HEK293 (cell line): ENCODE data around the gene LMTK3.

ENCODE experiments used
- CTCF ChIA-PET: fragments of 350-600 bp; formaldehyde crosslinking; extraction: SDS; loops from one replicate; lab custom pipeline; 2021; ENCODE audit warnings: antibody characterized with exemption; lab: Yijun Ruan, JAX
- POLR2A ChIA-PET: fragments of 300-600 bp; formaldehyde crosslinking; extraction: SDS; loops from one replicate; lab custom pipeline; 2020; ENCODE audit warnings: antibody characterized with exemption, inconsistent platforms; lab: Yijun Ruan, JAX
- H3K27ac ChIP-seq: fragments of 200-500 bp; sonication (Bioruptor generic); 2 replicates; pipeline ENCODE4 v1.5.1; 2014; ENCODE audit warnings: low read depth, low read length, control low read depth, inconsistent platforms; ENCODE audit errors: extremely low read depth
- H3K36me3 ChIP-seq, 2 experiments: fragments of 200-500 bp in 1 of 2; sonication (Bioruptor generic) in 1 of 2; 1 replicate in 1 of 2; 2 replicates in 1 of 2; pipeline ENCODE4 v1.5.1; 2014 to 2017; ENCODE audit warnings: inconsistent platforms in 2 of 2, low read length in 2 of 2; ENCODE audit not compliant: control insufficient read depth in 2 of 2, insufficient read depth in 1 of 2
- H3K4me1 ChIP-seq: fragments of 200-500 bp; sonication (Bioruptor generic); 2 replicates; pipeline ENCODE4 v1.5.1; 2014; ENCODE audit warnings: mild to moderate bottlenecking, low read length, inconsistent platforms; ENCODE audit not compliant: control insufficient read depth, insufficient read depth
- H3K4me3 ChIP-seq: 2 replicates; pipeline ENCODE4 v1.5.1; 2011; ENCODE audit warnings: low read depth, mild to moderate bottlenecking, control low read depth, low read length, moderate library complexity
- H3K9me3 ChIP-seq: fragments of 200-500 bp; sonication (Bioruptor generic); 2 replicates; pipeline ENCODE4 v1.5.1; 2014; ENCODE audit warnings: low read depth, low read length, inconsistent platforms; ENCODE audit not compliant: control insufficient read depth, insufficient read depth
- GFI1B ChIP-seq: fragments of 450-650 bp; formaldehyde crosslinking; IDR thresholded peaks from 2 replicates; pipeline ENCODE4 v1.5.1; 2016; ENCODE audit warnings: missing biosample characterization, missing genetic modification characterization
- GLI2 ChIP-seq: fragments of 450-650 bp; formaldehyde crosslinking; IDR thresholded peaks from 2 replicates; pipeline ENCODE4; 2017; ENCODE audit warnings: missing biosample characterization, missing genetic modification characterization, low read depth, borderline replicate concordance
- GLI4 ChIP-seq: fragments of 450-650 bp; formaldehyde crosslinking; IDR thresholded peaks from 2 replicates; pipeline ENCODE4 v1.5.1; 2016; ENCODE audit warnings: missing biosample characterization, missing genetic modification characterization
- GLIS2 ChIP-seq: fragments of 450-650 bp; formaldehyde crosslinking; IDR thresholded peaks from 2 replicates; pipeline ENCODE4 v1.5.1; 2016; ENCODE audit warnings: missing biosample characterization, missing genetic modification characterization
- KLF1 ChIP-seq: fragments of 450-650 bp; formaldehyde crosslinking; IDR thresholded peaks from 2 replicates; pipeline ENCODE4 v1.5.1; 2016; ENCODE audit warnings: missing biosample characterization, missing genetic modification characterization
- KLF10 ChIP-seq: fragments of 450-650 bp; IDR thresholded peaks from 2 replicates; pipeline ENCODE4 v1.5.1; 2018; ENCODE audit warnings: missing biosample characterization, mild to moderate bottlenecking, missing genetic modification characterization
- KLF8 ChIP-seq: fragments of 450-650 bp; formaldehyde crosslinking; IDR thresholded peaks from 2 replicates; pipeline ENCODE4 v1.5.1; 2016; ENCODE audit warnings: missing biosample characterization, missing genetic modification characterization
- MZF1 ChIP-seq: fragments of 450-650 bp; formaldehyde crosslinking; IDR thresholded peaks from 2 replicates; pipeline ENCODE4 v1.5.1; 2017; ENCODE audit warnings: missing biosample characterization, missing genetic modification characterization, borderline replicate concordance
- REPIN1 ChIP-seq: fragments of 450-650 bp; formaldehyde crosslinking; IDR thresholded peaks from 2 replicates; pipeline ENCODE4 v1.5.1; 2017; ENCODE audit warnings: missing biosample characterization, missing genetic modification characterization, low read depth
- SP2 ChIP-seq: fragments of 450-650 bp; formaldehyde crosslinking; IDR thresholded peaks from 2 replicates; pipeline ENCODE4 v1.5.1; 2016; ENCODE audit warnings: missing biosample characterization, missing genetic modification characterization
- YY1 ChIP-seq: fragments of 450-650 bp; formaldehyde crosslinking; IDR thresholded peaks from 2 replicates; pipeline ENCODE4 v1.5.1; 2018; ENCODE audit warnings: missing biosample characterization, missing genetic modification characterization
- ZBTB20 ChIP-seq: fragments of 450-650 bp; formaldehyde crosslinking; IDR thresholded peaks from 2 replicates; pipeline ENCODE4 v1.5.1; 2016; ENCODE audit warnings: missing biosample characterization, missing genetic modification characterization
- ZBTB21 ChIP-seq: fragments of 450-650 bp; formaldehyde crosslinking; IDR thresholded peaks from 2 replicates; pipeline ENCODE4 v1.5.1; 2017; ENCODE audit warnings: missing biosample characterization, missing genetic modification characterization
- ZBTB44 ChIP-seq: fragments of 450-650 bp; IDR thresholded peaks from 2 replicates; pipeline ENCODE4 v1.5.1; 2018; ENCODE audit warnings: missing biosample characterization, mild to moderate bottlenecking, missing genetic modification characterization
- ZBTB7A ChIP-seq: fragments of 450-650 bp; formaldehyde crosslinking; IDR thresholded peaks from 2 replicates; pipeline ENCODE4 v1.5.1; 2016; ENCODE audit warnings: low read depth, missing biosample characterization, missing genetic modification characterization
- ZNF10 ChIP-seq: fragments of 450-650 bp; formaldehyde crosslinking; IDR thresholded peaks from 2 replicates; pipeline ENCODE4 v1.5.1; 2017; ENCODE audit warnings: missing biosample characterization, missing genetic modification characterization
- ZNF132 ChIP-seq: fragments of 450-650 bp; formaldehyde crosslinking; IDR thresholded peaks from 2 replicates; pipeline ENCODE4 v1.5.1; 2017; ENCODE audit warnings: missing biosample characterization, missing genetic modification characterization, borderline replicate concordance
- ZNF19 ChIP-seq: fragments of 450-650 bp; formaldehyde crosslinking; IDR thresholded peaks from 2 replicates; pipeline ENCODE4; 2016; ENCODE audit warnings: missing biosample characterization, missing genetic modification characterization, low read depth
- ZNF366 ChIP-seq: fragments of 450-650 bp; formaldehyde crosslinking; conservative IDR thresholded peaks from 2 replicates; pipeline ENCODE4 v1.5.1; 2016; ENCODE audit warnings: missing biosample characterization, missing genetic modification characterization
- ZNF416 ChIP-seq: fragments of 450-650 bp; formaldehyde crosslinking; IDR thresholded peaks from 2 replicates; pipeline ENCODE4 v1.5.1; 2016; ENCODE audit warnings: missing biosample characterization, missing genetic modification characterization
- ZNF449 ChIP-seq: fragments of 450-650 bp; formaldehyde crosslinking; IDR thresholded peaks from 2 replicates; pipeline ENCODE4 v1.5.1; 2017; ENCODE audit warnings: missing biosample characterization, mild to moderate bottlenecking, missing genetic modification characterization, moderate library complexity
- ZNF529 ChIP-seq: fragments of 450-650 bp; formaldehyde crosslinking; IDR thresholded peaks from 2 replicates; pipeline ENCODE4 v1.5.1; 2017; ENCODE audit warnings: missing genetic modification characterization, missing biosample characterization; ENCODE audit not compliant: insufficient replicate concordance
- ZNF548 ChIP-seq: fragments of 450-650 bp; formaldehyde crosslinking; IDR thresholded peaks from 2 replicates; pipeline ENCODE4 v1.5.1; 2016; ENCODE audit warnings: missing biosample characterization, missing genetic modification characterization
- ZNF639 ChIP-seq: fragments of 450-650 bp; formaldehyde crosslinking; IDR thresholded peaks from 2 replicates; pipeline ENCODE4 v1.5.1; 2016; ENCODE audit warnings: missing biosample characterization, missing genetic modification characterization
- ZNF660 ChIP-seq: fragments of 450-650 bp; IDR thresholded peaks from 2 replicates; pipeline ENCODE4 v1.5.1; 2018; ENCODE audit warnings: missing biosample characterization, mild to moderate bottlenecking, missing genetic modification characterization
- ZNF670 ChIP-seq: fragments of 450-650 bp; formaldehyde crosslinking; IDR thresholded peaks from 2 replicates; pipeline ENCODE4 v1.5.1; 2016; ENCODE audit warnings: missing biosample characterization, missing genetic modification characterization, low read depth
- ZNF704 ChIP-seq: fragments of 450-650 bp; formaldehyde crosslinking; IDR thresholded peaks from 2 replicates; pipeline ENCODE4 v1.5.1; 2016; ENCODE audit warnings: missing biosample characterization, missing genetic modification characterization
- ZNF776 ChIP-seq: fragments of 450-650 bp; formaldehyde crosslinking; IDR thresholded peaks from 2 replicates; pipeline ENCODE4 v1.5.0; 2017; ENCODE audit warnings: missing biosample characterization, missing genetic modification characterization, borderline replicate concordance

Gene LMTK3

GRCh38 chr19:48491793-48492123 lies 19.9 kb downstream of the LMTK3 start:
- H3K27ac ChIP-seq = no peak overlapping the region
- H3K36me3 ChIP-seq = no peaks in the 10 kb centered on the region
- H3K4me3 ChIP-seq = no peak overlapping the region
- CTCF ChIA-PET = interaction anchor here (11.2 kb wide), 1 partner anchor 95 kb away, joined by 170 read pairs; no protein-coding TSS in a partner anchor
- peaks cover 6% of the 10 kb centered on the region for H3K4me1 ChIP-seq
- H3K9me3 ChIP-seq = no peaks in the 10 kb centered on the region
- POLR2A ChIA-PET = interaction anchor here (0.6 kb wide), 1 partner anchor 171 kb away, joined by 3 read pairs; no protein-coding TSS in a partner anchor
- TF ChIP-seq ZNF416 (tag by site-specific recombination) = no peak
- no peak for TF ChIP-seq ZNF704
- TF ChIP-seq YY1 (tag by site-specific recombination) = no peak
- TF ChIP-seq KLF8 (tag by site-specific recombination) = 0 out of 2 replicates have a peak, but pooled peaks have one; percentile 12
- TF ChIP-seq ZNF776 (tag by site-specific recombination) = no peak
- TF ChIP-seq ZNF670 (tag by site-specific recombination) = no peak
- TF ChIP-seq REPIN1 (tag by site-specific recombination) = no peak
- TF ChIP-seq SP2 (tag by site-specific recombination) = peak; percentile 45
- no peak for TF ChIP-seq ZNF660 (tag by site-specific recombination)
- TF ChIP-seq ZBTB44 = no peak
- peak; percentile 18; the same call in 1 of the 2 replicates for TF ChIP-seq KLF1 (tag by site-specific recombination)

- Histone ChIP-seq H3K4me1 (peaks cover 6% of the 10 kb centered on the region), H3K9me3 (no peaks in the 10 kb centered on the region), H3K4me3 (peak overlapping the region; percentile 11; the same call in 1 of the 2 replicates), H3K36me3 (no peaks in the 10 kb centered on the region), H3K27ac (no peak overlapping the region)
- ChIA-PET POLR2A (interaction anchor here (0.6 to 1.9 kb wide), 3 partner anchors 93 to 170 kb away, joined by 3 to 15 read pairs (median 5); no protein-coding TSS in a partner anchor), CTCF (interaction anchor here (0.9 to 11.2 kb wide), 9 partner anchors 16 to 177 kb away, joined by 3 to 170 read pairs (median 4); no protein-coding TSS in a partner anchor)
- TF ChIP-seq ZBTB20 (tag by site-specific recombination) = no peak
- TF ChIP-seq ZBTB7A (tag by site-specific recombination) = no peak
- TF ChIP-seq ZNF639 = no peak
- TF ChIP-seq GLI2 (tag by site-specific recombination) = no peak
- TF ChIP-seq ZNF366 (tag by site-specific recombination) = no peak
- peak; percentile 39 for TF ChIP-seq SP2 (tag by site-specific recombination)
- TF ChIP-seq ZNF10 (tag by site-specific recombination) = no peak
- TF ChIP-seq KLF10 (tag by site-specific recombination) = no peak
- TF ChIP-seq GFI1B (tag by site-specific recombination) = no peak
- no peak for TF ChIP-seq ZBTB21
- no peak for TF ChIP-seq ZNF132 (tag by site-specific recombination)
- TF ChIP-seq GLIS2 = peak; percentile 81
- TF ChIP-seq ZNF19 (tag by site-specific recombination) = no peak
- no peak for TF ChIP-seq ZNF529 (tag by site-specific recombination)
- TF ChIP-seq ZNF548 (tag by site-specific recombination) = no peak
- TF ChIP-seq ZNF449 = peak; percentile 44; the same call in 1 of the 2 replicates
- TF ChIP-seq MZF1 (tag by site-specific recombination) = no peak
- no peak for TF ChIP-seq GLI4 (tag by site-specific recombination)
These were observed 20.4 kb downstream of the LMTK3 start for GRCh38 chr19:48490981-48491792.
